T-helper 2 cell treated with Interferon-gamma antibody and Interleukin-4, amounts not matched to agents 100 ng/mL and 5 ng/mL, for 36 hours (primary cell): ENCODE data around the gene ZNF646. TPM values are rescaled to one million over a fixed set of nuclear protein-coding genes. Genes with fewer than 3 reads are reported as not detected.

Experiments used
- intact Hi-C: fragments of 100-400 bp; cut with micrococcal nuclease; formaldehyde crosslinking; loops from one replicate; pipeline ENCODE4 v1.15.1; 2023
- total RNA-seq: library from RNA; stranded (reverse); gene quantifications from 2 replicates; pipeline ENCODE4 v1.2.3, GENCODE V29; 2022

ZNF646 gene
- total RNA-seq = 25.0 and 25.3 TPM in 2 replicates

DNA sequence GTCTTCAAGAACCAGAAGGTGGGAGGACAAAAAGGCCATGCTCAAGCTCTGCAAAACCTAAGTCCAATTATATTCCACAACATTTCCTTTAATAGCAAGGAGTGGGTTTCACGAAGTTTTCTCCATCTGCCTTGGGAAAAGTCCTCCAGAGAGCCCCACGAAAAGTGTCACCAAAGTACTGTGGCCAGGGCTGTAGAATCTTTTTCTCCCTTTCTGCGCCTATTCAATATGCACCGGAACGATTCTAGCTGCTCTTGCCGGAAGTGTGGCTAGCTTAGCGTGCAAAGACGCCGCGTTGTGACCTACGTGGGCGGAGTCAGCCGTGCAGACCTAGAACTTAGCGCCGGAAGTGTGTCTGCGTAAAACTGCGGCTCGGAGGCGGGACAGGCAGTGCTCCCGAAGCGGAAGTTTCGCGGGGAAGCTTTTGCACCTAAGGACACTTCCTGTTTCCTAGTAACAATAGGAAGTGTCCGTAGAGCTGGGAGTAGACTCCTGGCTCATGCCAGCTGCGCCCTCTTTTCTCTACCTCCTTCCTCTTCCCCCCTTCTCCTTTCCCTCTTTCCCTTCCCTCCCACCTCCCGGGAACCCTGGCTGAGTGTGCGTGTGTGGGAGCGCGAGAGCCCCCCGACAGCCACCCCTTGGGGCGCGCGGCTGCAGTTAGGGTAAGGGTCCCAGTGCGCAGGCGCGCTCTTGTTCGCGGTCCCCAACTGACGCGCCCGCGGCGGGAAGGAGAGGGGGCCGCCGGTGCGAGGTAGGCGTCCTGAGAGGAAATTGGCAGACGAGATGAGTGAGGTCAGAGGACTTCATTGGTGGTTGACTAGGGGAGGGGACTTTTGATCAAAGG lies at the start of gene ZNF646, which contains the start of gene ZNF668:
Gene ZNF646 (plus strand): TSS at position 453 of the 844 bp plus-strand sequence. CDS start 1,903 bp downstream, outside the sequence.
Gene ZNF668 (minus strand): TSS at position 271 of the 844 bp plus-strand sequence. CDS start 9,781 bp downstream, outside the sequence.
- intact Hi-C loops = loop anchor here (1.0 to 5.0 kb wide), 12 partner anchors 20 to 1267 kb away; partner anchors contain the start of genes ARMC5, FBXL19, FUS and KAT8

- intact Hi-C loops = no loop called here
These were observed 48.9 kb upstream of the ZNF646 start for GRCh38 chr16:31025339-31025738.

DNA sequence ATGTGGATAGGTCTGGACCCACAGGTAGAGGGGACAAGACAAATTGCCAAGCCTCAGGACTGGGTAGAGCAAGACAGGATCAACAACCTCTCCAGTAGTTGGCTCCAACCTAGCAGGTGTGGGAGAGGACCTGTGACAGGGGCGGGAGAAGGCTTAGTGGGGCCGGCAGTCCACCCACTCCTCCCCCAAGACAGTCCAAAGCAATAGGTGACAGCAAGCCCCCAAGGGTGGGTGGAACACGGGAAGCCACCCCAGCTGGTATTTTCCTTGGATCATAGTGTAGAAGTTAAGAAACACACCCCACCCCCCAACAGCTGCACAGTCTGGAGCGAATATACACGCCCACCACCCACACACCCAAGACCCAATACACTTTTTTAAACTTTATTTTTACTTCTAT lies 45.0 kb upstream of the ZNF646 start:
- intact Hi-C loops = no loop called here

DNA sequence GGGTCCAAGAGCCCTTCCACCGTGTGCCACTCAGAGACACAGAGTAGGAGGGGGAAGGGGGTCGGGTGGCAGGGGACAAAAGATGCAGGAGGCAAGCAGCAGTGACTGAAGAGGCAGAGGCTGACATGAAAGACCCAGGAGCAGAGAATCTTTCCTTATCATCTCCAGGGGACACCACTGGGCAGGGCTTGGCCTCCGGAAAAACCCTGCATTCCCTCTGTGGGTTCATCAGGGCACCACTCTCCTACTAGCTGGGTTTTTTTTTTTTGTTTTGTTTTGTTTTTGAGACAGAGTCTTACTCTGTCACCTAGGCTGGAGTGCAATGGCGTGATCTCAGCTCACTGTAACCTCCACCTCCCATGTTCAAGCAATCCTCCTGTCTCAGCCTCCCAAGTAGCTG lies 42.9 kb upstream of the ZNF646 start:
- intact Hi-C loops = loop anchor here (5.0 kb wide), 4 partner anchors 86 to 836 kb away; partner anchors contain the start of genes FUS, KAT8 and SRCAP

- intact Hi-C loops = loop anchor here (1.0 to 5.0 kb wide), 10 partner anchors 36 to 834 kb away; partner anchors contain the start of genes ARMC5, FUS, KAT8 and SETD1A
These were observed 41.2 kb upstream of the ZNF646 start, which contains the start of gene STX4 for GRCh38 chr16:31032736-31033708. TSS of gene STX4 (plus strand) at chr16:31033558. CDS start at chr16:31033806, 248 bp downstream.

GRCh38 chr16:31033709-31034492 lies 40.3 kb upstream of the ZNF646 start:
- intact Hi-C loops = loop anchor here (1.0 to 5.0 kb wide), 11 partner anchors 37 to 833 kb away; partner anchors contain the start of genes ARMC5, FUS, KAT8 and SETD1A

- intact Hi-C loops = no loop called here
These were observed 37.5 kb upstream of the ZNF646 start for GRCh38 chr16:31036691-31037090.

DNA sequence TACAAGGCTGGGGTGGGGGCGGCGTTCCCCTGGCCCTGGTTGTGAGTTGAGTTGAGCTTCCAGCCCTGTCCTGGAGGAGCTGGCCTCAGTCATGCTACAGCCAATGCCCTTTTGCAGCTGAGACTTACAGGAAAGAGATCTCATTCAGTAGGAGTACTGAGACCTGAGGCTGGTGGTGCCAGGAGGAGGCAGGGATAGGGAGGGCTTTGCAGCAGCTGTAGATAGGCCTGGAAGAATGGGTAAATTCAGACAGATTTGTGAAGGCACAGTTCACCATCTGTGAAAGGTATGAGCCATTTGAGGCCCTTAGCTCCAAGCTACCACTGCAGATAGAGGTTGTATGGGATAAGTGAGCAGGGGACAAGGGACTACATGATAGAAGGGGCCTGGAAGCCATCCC lies 35.2 kb upstream of the ZNF646 start:
- intact Hi-C loops = no loop called here

DNA sequence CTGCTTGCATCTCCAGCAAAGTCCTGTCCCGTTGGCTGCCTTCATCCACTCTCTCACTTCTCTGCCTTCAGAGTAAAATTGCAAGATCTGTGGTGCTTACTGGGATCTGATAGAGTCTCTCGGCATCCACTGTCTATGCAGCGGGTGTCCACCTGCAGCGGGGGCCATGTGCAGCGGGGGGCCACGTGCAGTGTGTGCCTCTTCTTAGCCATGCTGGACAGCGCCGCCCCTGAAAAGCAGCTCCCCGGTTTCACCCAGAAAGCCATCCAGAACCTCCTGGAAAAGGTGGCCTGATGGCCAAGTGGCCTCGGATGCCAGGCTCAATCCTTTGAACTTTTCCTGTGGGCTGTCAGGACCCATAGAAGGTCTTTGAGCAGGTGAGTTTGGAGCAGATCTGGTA lies 31.4 kb upstream of the ZNF646 start:
- intact Hi-C loops = no loop called here

DNA sequence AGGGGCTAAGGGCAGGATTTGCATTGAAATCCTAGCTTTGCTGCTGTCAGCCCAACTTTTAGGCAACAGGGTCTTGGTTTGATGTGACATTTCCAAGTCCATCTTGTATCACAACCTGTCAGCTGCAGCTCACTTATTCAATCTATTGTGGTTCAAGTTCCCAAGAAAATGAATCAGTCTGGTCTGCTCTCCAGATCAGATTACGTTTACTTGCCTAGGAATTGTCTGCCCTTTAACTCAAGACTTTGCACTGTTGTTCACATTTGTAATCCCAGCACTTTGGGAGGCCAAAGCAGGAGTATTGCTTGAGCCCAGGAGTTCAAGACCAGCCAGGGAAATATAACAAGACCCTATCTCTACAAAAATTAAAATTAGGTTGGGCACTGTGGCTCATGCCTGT lies 30.9 kb upstream of the ZNF646 start:
- intact Hi-C loops = no loop called here

DNA sequence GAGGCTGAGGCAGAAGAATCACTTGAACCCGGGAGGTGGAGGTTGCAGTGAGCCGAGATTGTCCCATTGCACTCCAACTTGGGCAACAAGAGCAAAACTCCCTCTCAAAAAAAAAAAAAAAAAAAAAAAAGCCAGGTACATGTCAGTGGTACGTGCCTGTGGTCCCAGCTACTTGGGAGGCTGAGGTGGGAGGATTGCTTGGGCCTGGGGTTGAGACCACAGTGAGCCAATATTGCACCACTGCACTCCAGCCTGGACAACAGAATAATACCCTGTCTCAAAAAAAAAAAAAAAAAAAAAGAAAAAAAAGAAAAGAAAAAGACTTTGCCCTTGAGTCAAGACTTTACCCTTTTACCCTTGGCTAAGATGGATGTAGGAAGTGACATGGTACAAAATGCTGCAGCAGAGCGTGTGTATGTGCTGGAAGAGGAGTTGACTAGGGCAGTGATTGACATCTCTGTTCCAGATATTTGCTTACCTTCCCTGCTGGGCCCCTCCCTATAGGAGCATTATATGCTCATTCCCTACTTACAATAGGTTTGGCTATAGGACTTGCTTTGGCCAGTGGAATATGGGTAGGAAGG lies 30.2 kb upstream of the ZNF646 start:
- intact Hi-C loops = no loop called here

DNA sequence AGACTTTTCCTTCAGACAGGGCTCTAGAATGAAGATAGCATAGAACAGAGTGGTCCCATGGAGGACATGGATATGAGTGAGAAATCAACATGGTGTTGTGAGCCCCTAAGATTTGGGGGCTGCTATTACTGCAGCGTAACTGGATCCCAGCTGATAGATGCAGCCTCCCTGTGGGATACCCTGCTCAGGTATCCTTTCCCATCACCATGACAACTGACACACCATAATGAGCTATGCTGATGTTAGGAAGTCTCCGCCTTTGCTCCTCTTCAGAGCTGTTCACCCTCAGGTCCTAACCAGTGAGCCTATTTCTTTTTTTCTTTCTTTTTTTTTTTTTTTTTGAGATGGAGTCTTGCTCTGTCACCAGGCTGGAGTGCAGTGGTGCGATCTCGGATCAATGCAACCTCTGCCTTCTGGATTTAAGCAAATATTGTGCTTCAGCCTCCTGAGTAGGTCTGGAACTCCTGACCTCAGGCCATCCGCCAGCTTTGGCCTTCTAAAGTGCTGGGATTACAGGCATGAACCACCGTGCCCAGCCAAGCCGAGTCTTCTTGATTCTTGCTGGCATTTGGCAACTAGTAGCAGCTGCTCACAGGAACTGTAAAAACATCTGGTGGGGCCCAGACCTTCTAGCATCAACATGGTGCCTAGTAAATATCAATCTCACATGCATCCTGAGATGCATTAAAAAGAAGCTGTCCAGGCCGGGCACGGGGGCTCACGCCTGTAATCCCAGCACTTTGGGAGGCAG lies 23.8 kb upstream of the ZNF646 start:
- intact Hi-C loops = no loop called here

GRCh38 chr16:31052114-31052513 lies 22.1 kb upstream of the ZNF646 start:
- intact Hi-C loops = no loop called here

DNA sequence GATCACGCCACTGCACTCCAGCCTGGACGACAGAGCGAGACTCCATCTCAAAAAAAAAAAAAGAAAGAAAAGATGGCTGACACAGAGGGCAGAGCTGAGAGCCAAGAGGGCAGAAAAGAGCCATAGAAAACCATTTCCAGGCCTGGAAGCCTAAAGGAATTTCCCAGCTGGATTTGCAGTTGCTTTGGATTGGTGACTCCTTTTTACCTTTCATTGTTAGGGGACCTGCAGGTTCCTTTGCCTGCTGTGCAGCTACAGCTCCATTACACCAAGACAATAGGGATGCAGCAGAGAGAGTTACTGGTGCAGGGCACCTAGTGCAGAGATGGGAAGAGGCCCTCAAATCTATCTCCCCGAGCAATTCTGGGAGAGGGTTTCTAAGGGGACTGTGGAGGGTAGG lies 18.6 kb upstream of the ZNF646 start:
- intact Hi-C loops = no loop called here

DNA sequence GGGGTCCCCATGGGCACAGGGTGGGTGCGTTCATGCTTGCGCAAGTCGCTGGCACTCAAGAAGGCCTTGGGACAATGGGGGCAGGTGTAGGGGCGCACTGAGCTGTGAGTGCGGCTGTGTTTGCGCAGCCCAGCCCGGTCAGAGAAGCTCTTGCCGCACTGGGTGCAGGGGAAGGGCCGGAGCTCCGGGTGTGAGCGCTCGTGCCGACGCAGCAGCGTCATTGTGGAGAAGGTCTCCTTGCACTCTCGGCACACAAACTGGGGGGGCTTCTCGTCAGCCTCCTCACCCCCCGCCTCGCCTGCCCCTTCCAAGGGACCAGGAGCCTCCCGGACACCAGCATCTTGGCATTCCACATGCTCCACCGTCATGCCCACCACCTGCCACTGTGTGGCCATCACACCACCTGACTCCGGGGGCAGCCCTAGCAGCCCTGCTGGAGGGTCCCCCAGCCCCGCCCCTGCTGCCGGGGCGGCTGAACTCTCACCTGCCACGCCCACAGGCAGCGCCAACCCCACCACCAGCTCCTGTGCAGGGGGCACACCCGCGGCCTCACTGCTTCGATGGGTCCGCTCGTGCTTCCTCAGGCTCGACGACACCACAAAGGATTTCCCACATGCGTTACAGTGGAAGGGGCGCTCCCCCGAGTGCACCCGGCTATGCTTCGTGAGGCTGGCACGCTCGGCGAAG lies 13.0 kb upstream of the ZNF646 start:
- intact Hi-C loops = no loop called here

GRCh38 chr16:31061813-31062440 lies 12.3 kb upstream of the ZNF646 start:
- intact Hi-C loops = no loop called here

- intact Hi-C loops = no loop called here
These were observed 10.8 kb upstream of the ZNF646 start for GRCh38 chr16:31063495-31063842.

GRCh38 chr16:31063843-31064611 lies 10.2 kb upstream of the ZNF646 start:
- intact Hi-C loops = no loop called here
